ENCODE measurements around the gene GNG11.

Gene GNG11

GRCh38 chr7:93923942-93924341 is 2.4 kb downstream of the GNG11 start:
- DNase-seq (ENCODE audit: low read depth, low spot score), result no peak
- in situ Hi-C loops (cut with HindIII; ENCODE audit: low sequenced_read_pairs), result no loop called here
- H3K4me3 ChIP-seq (ENCODE audit: low read depth, low read length), result peak overlapping the region; percentile 57
- TF ChIP-seq, protein P1, sequence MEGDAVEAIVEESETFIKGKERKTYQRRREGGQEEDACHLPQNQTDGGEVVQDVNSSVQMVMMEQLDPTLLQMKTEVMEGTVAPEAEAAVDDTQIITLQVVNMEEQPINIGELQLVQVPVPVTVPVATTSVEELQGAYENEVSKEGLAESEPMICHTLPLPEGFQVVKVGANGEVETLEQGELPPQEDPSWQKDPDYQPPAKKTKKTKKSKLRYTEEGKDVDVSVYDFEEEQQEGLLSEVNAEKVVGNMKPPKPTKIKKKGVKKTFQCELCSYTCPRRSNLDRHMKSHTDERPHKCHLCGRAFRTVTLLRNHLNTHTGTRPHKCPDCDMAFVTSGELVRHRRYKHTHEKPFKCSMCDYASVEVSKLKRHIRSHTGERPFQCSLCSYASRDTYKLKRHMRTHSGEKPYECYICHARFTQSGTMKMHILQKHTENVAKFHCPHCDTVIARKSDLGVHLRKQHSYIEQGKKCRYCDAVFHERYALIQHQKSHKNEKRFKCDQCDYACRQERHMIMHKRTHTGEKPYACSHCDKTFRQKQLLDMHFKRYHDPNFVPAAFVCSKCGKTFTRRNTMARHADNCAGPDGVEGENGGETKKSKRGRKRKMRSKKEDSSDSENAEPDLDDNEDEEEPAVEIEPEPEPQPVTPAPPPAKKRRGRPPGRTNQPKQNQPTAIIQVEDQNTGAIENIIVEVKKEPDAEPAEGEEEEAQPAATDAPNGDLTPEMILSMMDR (IDR thresholded peaks at IDR 0.05; ENCODE audit: low read depth, low read length), result no peak

DNA sequence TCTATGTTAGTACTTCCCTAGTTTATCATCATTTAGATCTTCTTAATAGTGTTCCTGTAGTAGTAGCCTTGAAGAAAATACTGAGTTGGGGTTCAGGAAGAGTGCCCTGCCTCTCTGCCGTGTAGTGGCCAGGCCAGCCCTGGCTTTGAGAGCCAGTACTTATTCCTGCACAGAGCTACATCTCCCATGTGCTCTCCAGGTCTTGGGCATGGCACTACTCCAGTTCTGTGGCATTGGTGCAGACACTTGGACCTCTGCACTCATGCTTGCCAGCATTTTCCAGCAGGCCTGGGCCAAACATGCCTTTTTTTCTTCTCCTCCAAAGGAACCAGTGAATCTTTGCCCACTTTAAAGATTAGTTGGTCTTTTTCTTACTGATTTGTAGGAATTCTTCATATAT is 5.3 kb downstream of the GNG11 start:
- TF ChIP-seq, protein P1 (IDR thresholded peaks at IDR 0.05; ENCODE audit: low read depth, low read length), result no peak
- in situ Hi-C loops (cut with HindIII; ENCODE audit: low sequenced_read_pairs), result no loop called here
- no peak overlapping the region for H3K4me3 ChIP-seq (ENCODE audit: low read depth, low read length)
- DNase-seq (ENCODE audit: low read depth, low spot score), result no peak

- in situ Hi-C loops (cut with HindIII; ENCODE audit: low sequenced_read_pairs), result no loop called here
- no peak overlapping the region for H3K4me3 ChIP-seq (ENCODE audit: low read depth, low read length)
- DNase-seq (ENCODE audit: low read depth, low spot score), result no peak
- TF ChIP-seq, protein P1 (IDR thresholded peaks at IDR 0.05; ENCODE audit: low read depth, low read length), result no peak
These were observed 6.0 kb downstream of the GNG11 start for GRCh38 chr7:93927585-93927984.

GRCh38 chr7:93931655-93932054 is 10.1 kb downstream of the GNG11 start:
- TF ChIP-seq, protein P1 (IDR thresholded peaks at IDR 0.05; ENCODE audit: low read depth, low read length), result no peak
- no peak overlapping the region for H3K4me3 ChIP-seq (ENCODE audit: low read depth, low read length)
- DNase-seq (ENCODE audit: low read depth, low spot score), result no peak
- in situ Hi-C loops (cut with HindIII; ENCODE audit: low sequenced_read_pairs), result no loop called here

DNA sequence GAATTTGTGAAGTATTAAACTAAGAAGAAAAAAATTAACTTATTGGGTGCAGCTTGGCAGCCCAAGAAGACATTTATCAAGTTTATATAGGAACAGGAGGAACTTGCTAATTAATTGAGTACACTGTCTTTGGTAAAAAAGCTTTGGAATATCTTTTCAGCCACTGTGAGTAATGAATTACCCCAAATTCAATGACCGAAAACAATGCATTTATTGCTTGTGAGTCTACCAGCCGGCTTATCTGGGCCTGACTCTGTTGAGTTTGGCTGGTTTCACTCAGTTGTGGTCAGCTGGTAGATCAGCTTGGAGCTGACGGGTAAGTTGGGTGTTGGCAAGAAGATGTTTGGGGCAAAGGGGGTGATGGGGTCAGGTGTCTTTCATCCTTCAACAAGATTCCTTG is 11.6 kb downstream of the GNG11 start:
- TF ChIP-seq, protein P1 (IDR thresholded peaks at IDR 0.05; ENCODE audit: low read depth, low read length), result no peak
- H3K4me3 ChIP-seq (ENCODE audit: low read depth, low read length), result no peak overlapping the region
- DNase-seq (ENCODE audit: low read depth, low spot score), result peak; percentile 28
- in situ Hi-C loops (cut with HindIII; ENCODE audit: low sequenced_read_pairs), result no loop called here

DNA sequence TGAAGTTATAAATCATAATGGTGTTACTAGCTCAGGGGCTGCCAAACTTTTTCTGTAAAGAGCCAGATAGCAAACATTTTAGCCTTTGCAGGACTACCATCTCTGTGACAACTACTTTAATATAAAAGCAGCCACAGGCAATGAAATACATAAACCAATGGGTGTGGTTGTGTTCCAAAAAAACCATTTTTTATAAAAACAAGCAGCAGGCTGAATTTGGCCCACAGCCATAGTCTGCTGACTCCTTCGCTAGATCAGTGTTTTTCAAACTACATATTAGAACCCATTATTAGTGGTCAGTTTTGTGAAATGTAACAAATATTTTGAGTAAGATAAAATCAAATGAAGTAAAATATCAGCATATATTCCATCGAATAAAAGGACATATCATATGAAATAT is 13.6 kb downstream of the GNG11 start:
- no peak overlapping the region for H3K4me3 ChIP-seq (ENCODE audit: low read depth, low read length)
- in situ Hi-C loops (cut with HindIII; ENCODE audit: low sequenced_read_pairs), result no loop called here
- DNase-seq (ENCODE audit: low read depth, low spot score), result no peak
- TF ChIP-seq, protein P1 (IDR thresholded peaks at IDR 0.05; ENCODE audit: low read depth, low read length), result no peak

GRCh38 chr7:93937818-93938217 is 16.3 kb downstream of the GNG11 start:
- in situ Hi-C loops (cut with HindIII; ENCODE audit: low sequenced_read_pairs), result no loop called here
- no peak overlapping the region for H3K4me3 ChIP-seq (ENCODE audit: low read depth, low read length)
- TF ChIP-seq, protein P1 (IDR thresholded peaks at IDR 0.05; ENCODE audit: low read depth, low read length), result no peak
- DNase-seq (ENCODE audit: low read depth, low spot score), result no peak

Measured in astrocyte of the spinal cord (primary cell).